Body of pancreas (tissue), 4 donors: ENCODE data around the gene ADGRL1.

Experiments
- POLR2A ChIP-seq, 3 donors: fragments of 450-650 bp; IDR thresholded peaks; one replicate each; pipeline ENCODE4 v1.6.1; 2016; ENCODE audit warnings: antibody characterized with exemption in 3 of 3, mild to moderate bottlenecking in 2 of 3
- TF ChIP-seq, protein P1 (sequence below), 7 experiments: fragments of 450-650 bp in 4 of 7; fragments of 200-600 bp in 3 of 7; sonication (generic) in 3 of 7; IDR thresholded peaks; one replicate each; pipeline ENCODE4 v1.5.1; 2016 to 2019; ENCODE audit warnings: antibody characterized with exemption in 7 of 7

DNA sequence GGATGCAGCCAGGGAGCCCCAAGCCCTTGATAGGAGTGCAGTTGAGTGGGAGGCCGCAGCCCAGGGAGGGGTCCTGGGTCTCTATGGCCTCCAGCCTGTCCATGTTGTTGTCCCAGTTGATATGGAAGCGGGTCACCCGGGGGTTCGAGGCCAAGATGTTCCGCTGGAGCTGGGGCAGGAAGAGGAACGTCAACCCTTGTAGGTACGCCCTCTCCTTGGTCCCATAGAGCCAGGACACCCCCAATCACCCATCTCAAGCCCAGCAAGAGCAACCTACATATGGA, 85.5 kb downstream of the ADGRL1 start:
- no peak for TF ChIP-seq POLR2A (IDR thresholded peaks at IDR 0.05)
- TF ChIP-seq, protein P1, sequence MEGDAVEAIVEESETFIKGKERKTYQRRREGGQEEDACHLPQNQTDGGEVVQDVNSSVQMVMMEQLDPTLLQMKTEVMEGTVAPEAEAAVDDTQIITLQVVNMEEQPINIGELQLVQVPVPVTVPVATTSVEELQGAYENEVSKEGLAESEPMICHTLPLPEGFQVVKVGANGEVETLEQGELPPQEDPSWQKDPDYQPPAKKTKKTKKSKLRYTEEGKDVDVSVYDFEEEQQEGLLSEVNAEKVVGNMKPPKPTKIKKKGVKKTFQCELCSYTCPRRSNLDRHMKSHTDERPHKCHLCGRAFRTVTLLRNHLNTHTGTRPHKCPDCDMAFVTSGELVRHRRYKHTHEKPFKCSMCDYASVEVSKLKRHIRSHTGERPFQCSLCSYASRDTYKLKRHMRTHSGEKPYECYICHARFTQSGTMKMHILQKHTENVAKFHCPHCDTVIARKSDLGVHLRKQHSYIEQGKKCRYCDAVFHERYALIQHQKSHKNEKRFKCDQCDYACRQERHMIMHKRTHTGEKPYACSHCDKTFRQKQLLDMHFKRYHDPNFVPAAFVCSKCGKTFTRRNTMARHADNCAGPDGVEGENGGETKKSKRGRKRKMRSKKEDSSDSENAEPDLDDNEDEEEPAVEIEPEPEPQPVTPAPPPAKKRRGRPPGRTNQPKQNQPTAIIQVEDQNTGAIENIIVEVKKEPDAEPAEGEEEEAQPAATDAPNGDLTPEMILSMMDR (IDR thresholded peaks at IDR 0.05), result no peak
